GM12878 (cell line): ENCODE data around the gene SHROOM1. TPM values are rescaled to one million over a fixed set of nuclear protein-coding genes. Genes with fewer than 3 reads are reported as not detected.

ENCODE experiments used
- ATAC-seq: fragments of 200-7000 bp; cut with Tn5 transposase; 3 replicates; pipeline ENCODE4 v1.9.1; 2020; ENCODE audit warnings: mild to moderate bottlenecking, moderate library complexity
- BruUV-seq: library from RNA; stranded (reverse); fragments of 400-500 nt; replicated peaks from 2 replicates; lab custom pipeline; 2021; lab: Mats Ljungman, UMichigan
- CTCF ChIA-PET: fragments of 300-600 bp; sonication (Branson Sonifier 250); formaldehyde crosslinking; extraction: SDS; loops from one replicate; lab custom pipeline; 2021; ENCODE audit warnings: inconsistent platforms; lab: Yijun Ruan, JAX
- POLR2A ChIA-PET: fragments of 350-600 bp; formaldehyde crosslinking; extraction: SDS; loops from one replicate; lab custom pipeline; 2021; ENCODE audit warnings: inconsistent platforms; lab: Charles Lee
- RAD21 ChIA-PET: fragments of 300-600 bp; sonication (Branson Sonifier 250); formaldehyde crosslinking; loops from one replicate; lab custom pipeline; 2023; ENCODE audit warnings: antibody characterized with exemption; ENCODE audit not compliant: unreplicated experiment; lab: Charles Lee
- SMC1A ChIA-PET: fragments of 300-600 bp; sonication (Branson Sonifier 250); formaldehyde crosslinking; loops from one replicate; lab custom pipeline; 2023; ENCODE audit not compliant: unreplicated experiment, uncharacterized antibody; lab: Charles Lee
- DNase-seq: peaks from one replicate; pipeline ENCODE4 v3.0.0-alpha.2; 2011; ENCODE audit warnings: low read depth, low spot score
- FAIRE-seq: peaks from 3 replicates; lab custom pipeline; 2011; peaks lifted over from hg19 to GRCh38; lab: Jason Lieb, UNC
- H2AFZ ChIP-seq: 2 replicates; pipeline ENCODE4 v1.6.0; 2011; ENCODE audit warnings: low read depth, low read length, control low read depth; ENCODE audit not compliant: control insufficient read depth
- H3K27ac ChIP-seq: 2 replicates; pipeline ENCODE4 v1.5.1; 2011; ENCODE audit warnings: control low read depth; ENCODE audit not compliant: control insufficient read depth, insufficient read depth
- H3K27me3 ChIP-seq, 2 experiments: replicated peaks in 1 of 2; 2 replicates each; pipeline versions ENCODE4 v1.6.0 to v1.6.1; 2011; ENCODE audit warnings: low read length in 1 of 2; ENCODE audit not compliant: control insufficient read depth in 2 of 2, insufficient read depth in 2 of 2
- H3K36me3 ChIP-seq, 2 experiments: 2 replicates each; pipeline ENCODE4 v1.5.1; 2011; ENCODE audit warnings: low read length in 1 of 2; ENCODE audit not compliant: control insufficient read depth in 2 of 2, insufficient read depth in 2 of 2
- H3K4me1 ChIP-seq: 2 replicates; pipeline ENCODE4 v1.6.1; 2011; ENCODE audit warnings: mild to moderate bottlenecking, low read length, moderate library complexity, mixed read lengths; ENCODE audit not compliant: control insufficient read depth, insufficient read depth
- H3K4me2 ChIP-seq: 2 replicates; pipeline ENCODE4 v1.6.0; 2011; ENCODE audit warnings: control low read depth; ENCODE audit not compliant: control insufficient read depth, insufficient read depth
- H3K4me3 ChIP-seq: fragments of 200-600 bp; sonication (generic); 2 replicates; pipeline ENCODE4 v1.5.1; 2016
- H3K79me2 ChIP-seq: 2 replicates; pipeline ENCODE4 v1.6.0; 2011; ENCODE audit warnings: low read length; ENCODE audit not compliant: control insufficient read depth, insufficient read depth
- H3K9ac ChIP-seq: 2 replicates; pipeline ENCODE4 v1.8.0; 2011; ENCODE audit warnings: low read length, control low read depth, mixed read lengths; ENCODE audit not compliant: control insufficient read depth, insufficient read depth
- H3K9me3 ChIP-seq: replicated peaks from 3 replicates; pipeline ENCODE4 v1.5.1; 2011; ENCODE audit warnings: mild to moderate bottlenecking, low read length; ENCODE audit not compliant: control insufficient read depth, insufficient read depth
- H4K20me1 ChIP-seq: 2 replicates; pipeline ENCODE4 v1.6.0; 2011; ENCODE audit not compliant: control insufficient read depth, insufficient read depth
- ATF2 ChIP-seq: IDR thresholded peaks from 2 replicates; pipeline ENCODE4 v1.6.1; 2012; ENCODE audit warnings: low read length, inconsistent platforms
- BHLHE40 ChIP-seq, 2 experiments: fragments of 450-650 bp in 1 of 2; IDR thresholded peaks; 2 replicates each; pipeline ENCODE4 v1.6.1; 2011 to 2017; ENCODE audit warnings: low read depth in 2 of 2, borderline replicate concordance in 1 of 2, improper control_type of control experiment in 1 of 2, low read length in 1 of 2, mild to moderate bottlenecking in 1 of 2
- EED ChIP-seq: sonication (generic); IDR thresholded peaks from 2 replicates; pipeline ENCODE4 v1.6.1; 2016; ENCODE audit warnings: antibody characterized with exemption, low read depth
- FOS ChIP-seq: IDR thresholded peaks from 3 replicates; pipeline ENCODE4 v1.6.1; 2011; ENCODE audit warnings: borderline replicate concordance; ENCODE audit not compliant: insufficient read length; ENCODE audit errors: extremely low read depth
- KDM1A ChIP-seq: fragments of 200-600 bp; sonication (generic); IDR thresholded peaks from 2 replicates; pipeline ENCODE4 v1.6.1; 2016; ENCODE audit warnings: borderline replicate concordance
- LARP7 ChIP-seq: fragments of 450-650 bp; IDR thresholded peaks from 2 replicates; pipeline ENCODE4 v1.6.1; 2017; ENCODE audit warnings: mild to moderate bottlenecking
- MEF2B ChIP-seq: fragments of 450-650 bp; IDR thresholded peaks from 2 replicates; pipeline ENCODE4 v1.6.1; 2018; ENCODE audit warnings: mild to moderate bottlenecking, moderate library complexity; ENCODE audit not compliant: partially characterized antibody, poor library complexity, severe bottlenecking
- MYB ChIP-seq: fragments of 150-350 bp; IDR thresholded peaks from 2 replicates; pipeline ENCODE4 v1.6.1; 2014; ENCODE audit warnings: mild to moderate bottlenecking, low read depth, low read length, borderline replicate concordance
- NFIC ChIP-seq: IDR thresholded peaks from 2 replicates; pipeline ENCODE4 v1.6.1; 2012; ENCODE audit warnings: low read depth, mild to moderate bottlenecking, inconsistent platforms, low read length, moderate library complexity
- NFYB ChIP-seq: IDR thresholded peaks from 2 replicates; pipeline ENCODE4 v1.6.1; 2011; ENCODE audit warnings: low read depth, mild to moderate bottlenecking, low read length, improper control_type of control experiment, moderate library complexity; ENCODE audit not compliant: insufficient read depth
- NKRF ChIP-seq: fragments of 450-650 bp; conservative IDR thresholded peaks from 2 replicates; pipeline ENCODE4 v1.6.1; 2017; ENCODE audit warnings: mild to moderate bottlenecking, moderate library complexity
- PBX3 ChIP-seq: IDR thresholded peaks from 2 replicates; pipeline ENCODE4 v1.6.1; 2011; ENCODE audit warnings: mild to moderate bottlenecking, low read depth, low read length, moderate library complexity; ENCODE audit not compliant: insufficient replicate concordance
- POLR2A ChIP-seq: IDR thresholded peaks from 2 replicates; pipeline ENCODE4 v1.6.1; 2011; ENCODE audit warnings: low read depth, mild to moderate bottlenecking, low read length
- RAD51 ChIP-seq: fragments of 450-650 bp; IDR thresholded peaks from 2 replicates; pipeline ENCODE4 v1.6.1; 2016; ENCODE audit warnings: moderate library complexity, mild to moderate bottlenecking, inconsistent platforms
- SKIL ChIP-seq: fragments of 450-650 bp; IDR thresholded peaks from 2 replicates; pipeline ENCODE4 v1.6.1; 2017; ENCODE audit warnings: mild to moderate bottlenecking, low read depth, inconsistent platforms; ENCODE audit not compliant: poor library complexity, severe bottlenecking
- TARDBP ChIP-seq: IDR thresholded peaks from 2 replicates; pipeline ENCODE4 v1.6.1; 2016; ENCODE audit warnings: borderline replicate concordance
- WRNIP1 ChIP-seq: IDR thresholded peaks from 2 replicates; pipeline ENCODE4 v1.6.1; 2011; ENCODE audit warnings: low read depth, low read length, improper control_type of control experiment, borderline replicate concordance
- in situ Hi-C: fragments of 300-500 bp; cut with MboI; formaldehyde crosslinking; loops from 9 replicates; pipeline ENCODE4 v1.14.3; 2018; ENCODE audit warnings: mixed read lengths
- intact Hi-C: fragments of 100-400 bp; cut with micrococcal nuclease; formaldehyde crosslinking; loops from one replicate; pipeline ENCODE4 v1.14.2; 2022; ENCODE audit not compliant: unreplicated experiment
- polyA plus RNA-seq, 11 experiments: library from polyadenylated mRNA; depleted of rRNA in 4 of 11; unstranded in 6 of 11; stranded (reverse) in 5 of 11; fragments of >200 nt; fragmentation: Nextera tagmentation in 4 of 11; fragmentation: Illumina TruSeq in 1 of 11; extraction: Ambion mirVana in 4 of 11; extraction: Trizol in 1 of 11; gene quantifications; 1 replicate in 1 of 11; 2 replicates in 10 of 11; pipeline versions ENCODE4 v1.2.1 to v1.2.3, GENCODE V29; 2011 to 2016; ENCODE audit warnings: inconsistent platforms in 2 of 11, missing spikeins in 2 of 11, low read depth in 1 of 11
- total RNA-seq, 4 experiments: library from RNA; depleted of rRNA in 3 of 4; stranded (reverse); fragments of >200 nt in 3 of 4; fragmentation: Illumina TruSeq in 1 of 4; extraction: Trizol in 1 of 4; gene quantifications; 2 replicates each; pipeline versions ENCODE4 v1.2.1 to v1.2.3, GENCODE V29; 2013 to 2021

The SHROOM1 gene
- total and polyA plus RNA-seq, 10 of the 15 experiments (the other 5 are each of a cell fraction or from before 2014, with no cell fraction given) = 0.05 to 3.9 (median 1.3) TPM

GRCh38 chr5:132816554-132816953 lies 13.9 kb downstream of the SHROOM1 start:
- H2AFZ ChIP-seq = no peak overlapping the region
- ChIA-PET SMC1A (interaction anchor here (1.0 to 10.9 kb wide), 7 partner anchors 7 to 305 kb away, joined by 3 to 129 read pairs (median 55); no protein-coding TSS in a partner anchor), POLR2A (interaction anchor here (6.2 kb wide), 1 partner anchor 9 kb away, joined by 41 read pairs; no protein-coding TSS in a partner anchor), CTCF (interaction anchor here (1.2 to 7.7 kb wide), 6 partner anchors 9 to 430 kb away, joined by 4 to 159 read pairs (median 33); no protein-coding TSS in a partner anchor), RAD21 (interaction anchor here (1.2 to 7.7 kb wide), 4 partner anchors 8 to 80 kb away, joined by 4 to 106 read pairs (median 11); no protein-coding TSS in a partner anchor)
- DNase-seq (no peak), ATAC-seq (no peak), FAIRE-seq (no peak)
- H3K9ac ChIP-seq = no peak overlapping the region
- no peaks in the 10 kb centered on the region; the same call in 1 of the 2 replicates for H3K4me1 ChIP-seq
- no peak overlapping the region for H3K4me2 ChIP-seq
- in situ Hi-C loops (loop anchor here (5.0 kb wide), 1 partner anchor 429 kb away; no protein-coding TSS in a partner anchor), intact Hi-C loops (no loop called here)
- no peaks in the 10 kb centered on the region for H3K79me2 ChIP-seq
- no TSS peak for BruUV-seq
- H3K27ac ChIP-seq = no peak overlapping the region
- no peaks in the 10 kb centered on the region; the same call in 2 of the 3 replicates for H3K9me3 ChIP-seq
- no peaks in the 10 kb centered on the region for H3K36me3 ChIP-seq
- no peaks in the 10 kb centered on the region for H4K20me1 ChIP-seq
- H3K27me3 ChIP-seq = peaks cover 0 to 11% of the 10 kb centered on the region in 2 experiments; a peak in 2 of 4 replicates
- no peak overlapping the region for H3K4me3 ChIP-seq
- no peak for TF ChIP-seq LARP7
- no peak for TF ChIP-seq EED
- no peak for TF ChIP-seq MYB
- TF ChIP-seq KDM1A = no peak
- TF ChIP-seq PBX3 = no peak
- TF ChIP-seq TARDBP = no peak
- no peak for TF ChIP-seq FOS
- no peak for TF ChIP-seq NKRF
- TF ChIP-seq NFIC = no peak
- no peak for TF ChIP-seq WRNIP1
- no peak for TF ChIP-seq SKIL
- no peak for TF ChIP-seq ATF2
- no peak for TF ChIP-seq POLR2A
- TF ChIP-seq NFYB = no peak
- no peak for TF ChIP-seq MEF2B
- TF ChIP-seq BHLHE40 (IDR thresholded peaks at IDR 0.05; ENCODE audit: borderline replicate concordance in 1 of 2, low read depth in 2 of 2, low read length in 1 of 2) = no peak
- TF ChIP-seq RAD51 = no peak
